ELF-1 (cell line): Measurements from ENCODE around the gene DNAJB1.
"Not testable (repeated sequence)": the region's sequence is repeated elsewhere in the genome, so short reads cannot be mapped to it uniquely, and the experiment has no call there.

Experiments
- DNase-seq: peaks from one replicate; pipeline ENCODE4 v3.0.0-alpha.2; 2016; ENCODE audit warnings: low read depth, low spot score

Gene DNAJB1

DNA sequence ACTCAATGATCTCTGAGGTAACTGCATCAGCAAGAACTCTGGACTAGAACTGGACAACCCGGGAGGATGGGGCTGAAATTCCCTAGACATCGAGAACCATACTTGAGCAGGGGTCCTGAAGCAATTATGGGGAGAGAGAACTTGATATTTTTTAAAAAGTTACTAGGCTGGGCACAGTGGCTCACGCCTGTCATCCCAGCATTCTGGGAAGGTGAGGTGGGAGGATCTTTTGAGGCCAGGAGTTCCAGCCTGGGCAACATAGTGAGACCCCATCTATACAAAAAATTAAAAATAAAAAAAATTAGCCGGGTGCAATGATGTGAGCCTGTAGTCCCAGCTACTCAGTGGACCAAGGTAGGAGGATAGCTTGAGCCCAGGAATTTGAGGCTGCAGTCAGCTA is 2.3 kb upstream of the DNAJB1 start:
- DNase-seq, result no peak

DNA sequence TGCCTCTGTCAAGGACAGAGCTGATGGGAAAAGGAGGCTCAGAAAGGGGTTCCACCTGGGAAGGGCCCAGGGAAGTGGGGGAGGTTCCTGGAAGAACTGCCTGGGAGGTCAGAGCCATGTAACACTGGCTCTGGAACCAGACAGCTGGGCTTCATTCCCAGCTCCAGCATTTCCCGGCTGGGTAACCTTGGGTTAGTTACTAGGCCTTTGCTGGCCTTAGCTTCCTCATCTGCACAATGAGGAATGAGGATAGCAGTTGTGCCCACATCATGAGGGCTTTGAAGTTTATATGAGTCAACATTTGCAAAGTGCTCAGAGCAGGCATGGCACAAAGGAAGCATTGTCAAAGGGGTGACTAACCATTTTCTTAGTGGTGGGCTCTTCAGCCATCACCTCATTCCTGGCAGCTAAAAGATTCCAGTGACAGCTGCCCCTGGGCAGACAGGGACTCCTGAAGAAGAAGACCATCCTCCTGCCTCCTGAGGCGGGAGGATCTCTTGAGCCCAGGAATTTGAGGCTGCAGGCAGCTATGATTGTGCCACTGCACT is 1.7 kb upstream of the DNAJB1 start:
- peak; percentile 36 for DNase-seq

- DNase-seq, result no peak
These were observed 1.2 kb upstream of the DNAJB1 start for GRCh38 chr19:14519245-14519859.

GRCh38 chr19:14517446-14517839 is 754 bp downstream of the DNAJB1 start:
- no peak for DNase-seq

DNA sequence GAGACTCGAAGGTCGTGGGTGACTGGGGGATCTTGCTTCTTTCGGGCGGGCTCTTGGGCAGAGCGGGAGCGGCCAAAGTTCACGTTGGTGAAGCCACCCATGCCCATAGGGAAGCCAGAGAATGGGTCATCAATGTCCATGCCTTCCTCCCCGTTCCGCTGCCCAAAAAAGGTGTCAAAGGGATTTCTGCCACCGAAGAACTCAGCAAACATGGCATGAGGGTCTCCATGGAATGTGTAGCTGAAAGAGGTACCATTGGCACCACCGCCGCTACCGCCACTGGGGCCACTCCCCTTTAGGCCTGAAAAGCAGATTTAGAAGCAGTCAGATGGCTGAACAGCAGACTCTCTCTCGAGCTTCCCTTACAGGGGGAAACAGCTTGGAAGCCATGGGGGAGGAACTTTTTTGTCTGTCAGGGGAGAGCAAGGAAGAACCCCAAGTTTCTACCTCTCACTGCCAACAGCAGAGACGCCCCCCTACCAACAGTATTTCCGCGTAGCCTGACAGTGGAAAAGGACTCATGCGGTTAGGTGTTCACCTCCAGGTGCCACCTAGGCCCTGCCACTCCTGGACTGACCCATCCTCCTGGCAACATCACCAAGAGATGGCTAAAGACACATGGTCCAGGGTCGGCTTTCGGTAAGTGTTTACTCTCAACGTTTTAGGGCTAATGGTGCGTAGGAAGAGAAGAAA is 1.3 kb downstream of the DNAJB1 start:
- DNase-seq, result no peak

DNA sequence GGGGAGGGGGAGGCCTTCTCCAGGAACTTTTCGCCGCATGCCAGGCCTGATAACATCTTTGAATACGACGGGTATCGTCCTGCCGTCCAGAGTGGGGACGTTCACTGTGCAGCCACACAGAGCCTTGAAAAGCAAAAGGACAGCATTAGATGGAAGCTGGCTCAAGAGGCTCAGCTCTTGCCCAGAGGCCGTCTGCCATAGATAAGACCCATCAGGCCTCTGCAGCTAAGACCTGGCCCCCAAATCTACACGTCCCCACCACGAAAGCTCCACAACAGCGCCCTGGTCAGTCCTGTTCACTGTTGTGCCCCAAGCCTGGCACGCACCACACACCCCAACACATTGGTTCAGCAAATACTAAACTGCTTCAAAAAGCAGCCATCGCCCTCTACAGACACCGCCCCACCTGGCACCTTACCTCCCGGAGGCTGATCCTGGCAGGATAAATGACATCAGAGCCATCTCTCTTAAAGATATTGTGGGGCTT is 2.1 kb downstream of the DNAJB1 start:
- no peak for DNase-seq

- no peak for DNase-seq
These were observed 2.6 kb downstream of the DNAJB1 start for GRCh38 chr19:14515501-14516047.

GRCh38 chr19:14514215-14514863 is 3.9 kb downstream of the DNAJB1 start:
- no peak for DNase-seq

- DNase-seq, result no peak
These were observed 5.7 kb downstream of the DNAJB1 start for GRCh38 chr19:14512406-14512961.

GRCh38 chr19:14511229-14511593 is 7.0 kb downstream of the DNAJB1 start:
- DNase-seq, result no peak

DNA sequence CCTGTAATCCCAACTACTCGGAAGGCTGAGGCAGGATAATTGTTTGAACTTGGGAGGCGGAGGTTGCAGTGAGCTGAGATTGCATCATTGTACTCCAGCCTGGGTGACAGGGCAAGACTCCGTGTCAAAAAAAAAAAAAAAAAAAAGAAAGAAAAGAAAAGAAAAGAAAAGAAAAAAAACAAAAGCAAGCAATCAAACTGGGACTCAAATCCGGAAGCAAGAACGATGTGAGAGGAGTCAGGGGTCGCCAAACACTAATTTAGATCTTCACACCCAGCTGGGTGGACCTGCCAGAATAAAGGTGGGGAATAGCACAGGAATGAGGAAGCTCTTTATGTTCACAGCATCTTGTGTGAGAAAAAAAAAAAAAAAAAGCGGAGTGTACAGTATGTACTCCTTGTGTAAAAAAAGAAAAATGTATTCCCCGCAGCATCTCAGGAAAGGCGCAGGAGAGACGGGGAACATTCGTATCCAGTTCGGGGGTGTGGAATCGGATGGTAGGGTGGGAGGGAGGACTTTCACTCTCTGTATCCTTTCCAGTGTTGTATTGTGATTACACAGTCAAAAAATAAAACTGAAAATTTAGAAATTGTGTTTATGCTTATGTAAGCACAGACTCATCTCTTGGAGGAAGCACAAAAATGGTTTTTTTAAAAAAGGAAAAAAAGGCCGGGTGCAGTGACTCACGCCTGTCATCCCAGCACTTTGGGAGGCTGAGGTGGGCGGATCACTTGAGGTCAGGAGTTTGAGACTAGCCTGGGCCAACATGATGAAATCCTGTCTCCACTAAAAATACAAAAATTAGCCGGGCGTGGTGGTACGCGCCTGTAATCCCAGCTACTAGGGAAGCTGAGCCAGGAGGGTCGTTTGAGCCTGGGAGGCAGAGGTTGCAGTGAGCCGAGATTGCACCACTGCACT is 7.6 kb downstream of the DNAJB1 start:
- DNase-seq, result no peak

GRCh38 chr19:14507704-14508542 is 10.3 kb downstream of the DNAJB1 start:
- no peak for DNase-seq

GRCh38 chr19:14505488-14506239 is 12.5 kb downstream of the DNAJB1 start:
- DNase-seq, result peak; percentile 94

- DNase-seq, result not testable (repeated sequence)
These were observed 13.6 kb downstream of the DNAJB1 start for GRCh38 chr19:14504575-14504974.

GRCh38 chr19:14503285-14503684 is 14.9 kb downstream of the DNAJB1 start:
- DNase-seq, result no peak

DNA sequence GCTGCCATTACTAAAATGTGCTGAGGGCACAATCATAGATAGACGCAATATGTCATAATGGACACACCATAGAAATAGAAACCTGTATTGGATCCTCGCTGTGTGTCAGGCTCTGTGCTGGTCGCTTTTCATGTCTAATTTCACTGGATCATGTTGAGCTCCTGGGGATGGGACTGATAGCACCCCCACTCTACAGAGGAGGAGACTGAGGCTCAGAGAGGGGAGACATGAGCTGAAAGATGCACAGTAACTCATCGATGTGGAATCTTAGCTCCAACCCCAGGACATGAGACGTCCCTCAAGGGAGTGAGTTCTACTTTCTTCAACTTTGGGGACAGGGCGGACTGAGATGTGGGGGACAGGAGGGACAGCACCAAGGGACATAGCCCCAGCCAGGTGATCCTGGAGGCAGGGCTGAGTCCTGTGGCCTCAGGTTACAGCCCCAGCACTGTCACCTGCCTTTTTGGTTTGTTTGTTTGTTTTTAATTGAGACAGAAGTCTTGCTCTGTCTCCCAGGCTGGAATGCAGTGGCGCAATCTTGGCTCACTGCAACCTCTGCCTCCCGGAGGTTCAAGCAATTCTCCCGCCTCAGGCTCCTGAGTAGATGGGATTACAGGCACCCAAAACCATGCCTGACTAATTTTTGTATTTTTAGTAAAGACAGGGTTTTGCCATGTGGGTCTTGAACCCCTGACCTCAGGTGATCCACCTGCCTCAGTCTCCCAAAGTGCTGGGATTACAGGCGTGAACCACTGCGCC is 15.7 kb downstream of the DNAJB1 start:
- peak; percentile 86 for DNase-seq

GRCh38 chr19:14497228-14497921 is 20.8 kb downstream of the DNAJB1 start:
- DNase-seq, result no peak

DNA sequence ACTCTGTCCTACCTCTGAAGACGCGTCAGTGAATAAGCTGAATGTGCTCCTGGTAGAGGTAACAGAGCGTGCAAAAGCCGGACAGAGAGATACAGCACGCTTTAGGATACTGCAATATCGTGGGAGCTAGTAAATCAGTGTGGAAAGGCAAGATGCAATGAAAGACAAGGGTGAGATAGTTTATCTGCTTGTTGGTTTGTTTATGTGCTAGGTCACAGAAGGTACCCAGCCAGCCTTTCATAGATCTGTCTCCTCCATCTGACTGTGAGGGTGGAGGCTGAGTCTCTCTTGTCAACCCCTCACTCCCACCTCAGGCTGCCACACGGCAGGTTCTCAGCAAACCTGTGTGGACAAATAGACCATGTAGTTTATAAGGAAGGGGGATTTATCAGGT is 21.4 kb downstream of the DNAJB1 start:
- DNase-seq, result no peak
